ENCODE data around the gene PRKAG2.

DNA sequence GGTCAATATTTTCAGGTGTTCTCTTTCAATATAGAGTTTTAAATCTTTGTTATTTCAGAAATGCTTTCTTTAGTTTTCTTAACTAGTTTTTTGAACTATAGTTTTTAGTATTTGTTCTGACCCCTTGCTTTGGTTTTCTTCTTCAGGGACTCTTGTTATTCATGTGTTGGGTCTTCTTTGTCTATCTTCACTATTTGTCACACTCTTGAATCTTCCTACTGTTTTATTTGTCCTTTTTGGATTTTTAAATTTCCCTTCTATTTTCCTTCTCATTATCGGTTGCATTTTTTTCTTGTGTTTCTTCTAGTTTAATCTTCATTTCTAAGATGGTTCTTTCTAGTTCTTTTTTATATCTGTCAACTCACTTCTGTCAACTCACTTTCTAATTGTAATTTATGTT lies 37.1 kb upstream of the PRKAG2 start:
- TF ChIP-seq CEBPB (IDR thresholded peaks at IDR 0.05; ENCODE audit: low read depth, low read length) (no peak), EGR1 (IDR thresholded peaks at IDR 0.05; ENCODE audit: borderline replicate concordance, low read depth, low read length) (no peak)

Measured in H1 (cell line).